Liver (tissue), 9 donors: ENCODE data around the gene TREH. TPM values are rescaled to one million over a fixed set of nuclear protein-coding genes. Genes with fewer than 3 reads are reported as not detected.
A peak's percentile ranks its signal among the peaks of the same experiment; 100 is the strongest.
"Not testable (repeated sequence)": the region's sequence is repeated elsewhere in the genome, so short reads cannot be mapped to it uniquely, and the experiment has no call there.

Experiments used
- DNase-seq: peaks from one replicate; pipeline ENCODE4 v3.0.0-alpha.2; 2017; ENCODE audit warnings: low spot score
- H3K27ac ChIP-seq, 2 donors: one replicate each; pipeline ENCODE4 v1.7.0; 2013; ENCODE audit warnings: inconsistent platforms in 2 of 2, low read length in 2 of 2, control low read depth in 1 of 2, low read depth in 1 of 2, mild to moderate bottlenecking in 1 of 2
- H3K27me3 ChIP-seq, 4 donors: one replicate each; pipeline versions ENCODE4 v1.6.1 to v1.7.0; 2013; ENCODE audit warnings: low read length in 3 of 4, inconsistent platforms in 1 of 4, mild to moderate bottlenecking in 1 of 4, moderate library complexity in 1 of 4; ENCODE audit not compliant: control insufficient read depth in 4 of 4, insufficient read depth in 4 of 4
- H3K36me3 ChIP-seq, 4 donors: one replicate each; pipeline versions ENCODE4 v1.6.1 to v1.7.0; 2013; ENCODE audit warnings: low read length in 3 of 4, mild to moderate bottlenecking in 3 of 4, low read depth in 1 of 4, moderate library complexity in 1 of 4; ENCODE audit not compliant: control insufficient read depth in 4 of 4, insufficient read depth in 3 of 4
- H3K4me1 ChIP-seq, 4 donors: one replicate each; pipeline versions ENCODE4 v1.6.1 to v1.7.0; 2013; ENCODE audit warnings: low read length in 3 of 4, mild to moderate bottlenecking in 3 of 4, moderate library complexity in 1 of 4; ENCODE audit not compliant: control insufficient read depth in 4 of 4, insufficient read depth in 4 of 4
- H3K4me3 ChIP-seq, 3 donors: one replicate each; pipeline versions ENCODE4 v1.6.1 to v1.7.0; 2013; ENCODE audit warnings: low read length in 3 of 3, control low read depth in 1 of 3, low read depth in 1 of 3, mild to moderate bottlenecking in 1 of 3
- H3K9ac ChIP-seq, 2 donors: one replicate each; pipeline ENCODE4 v1.7.0; 2013; ENCODE audit warnings: low read length in 2 of 2, mild to moderate bottlenecking in 2 of 2, moderate library complexity in 2 of 2, control low read depth in 1 of 2, low read depth in 1 of 2
- H3K9me3 ChIP-seq, 4 donors: one replicate each; pipeline versions ENCODE4 v1.6.1 to v1.7.0; 2013; ENCODE audit warnings: low read length in 3 of 4; ENCODE audit not compliant: control insufficient read depth in 4 of 4
- EGR1 ChIP-seq, 2 donors: IDR thresholded peaks; 2 replicates each; pipeline ENCODE4 v1.6.1; 2016 to 2018; ENCODE audit warnings: antibody characterized with exemption in 2 of 2, low read depth in 2 of 2
- FOXA1 ChIP-seq: IDR thresholded peaks from 2 replicates; pipeline ENCODE4 v1.6.1; 2016; ENCODE audit warnings: antibody characterized with exemption
- FOXA2 ChIP-seq: IDR thresholded peaks from 2 replicates; pipeline ENCODE4 v1.6.1; 2016; ENCODE audit warnings: antibody characterized with exemption
- GABPA ChIP-seq, 2 donors: IDR thresholded peaks in 1 of 2; conservative IDR thresholded peaks in 1 of 2; 2 replicates each; pipeline ENCODE4 v1.6.1; 2016; ENCODE audit warnings: antibody characterized with exemption in 2 of 2, mild to moderate bottlenecking in 1 of 2, moderate library complexity in 1 of 2
- HNF4A ChIP-seq, 2 donors: conservative IDR thresholded peaks; 2 replicates each; pipeline ENCODE4 v1.6.1; 2016; ENCODE audit warnings: antibody characterized with exemption in 2 of 2, mild to moderate bottlenecking in 2 of 2
- HNF4G ChIP-seq: IDR thresholded peaks from 2 replicates; pipeline ENCODE4 v1.6.1; 2016; ENCODE audit warnings: antibody characterized with exemption
- MAX ChIP-seq: IDR thresholded peaks from 2 replicates; pipeline ENCODE4 v1.6.1; 2016; ENCODE audit warnings: antibody characterized with exemption
- NR2F2 ChIP-seq: IDR thresholded peaks from 2 replicates; pipeline ENCODE4 v1.6.1; 2016; ENCODE audit warnings: antibody characterized with exemption
- RAD21 ChIP-seq, 2 donors: IDR thresholded peaks; 2 replicates each; pipeline ENCODE4 v1.6.1; 2016; ENCODE audit warnings: antibody characterized with exemption in 2 of 2, mild to moderate bottlenecking in 2 of 2
- RXRA ChIP-seq, 2 donors: IDR thresholded peaks; 2 replicates each; pipeline ENCODE4 v1.6.1; 2017 to 2018; ENCODE audit warnings: antibody characterized with exemption in 2 of 2, mild to moderate bottlenecking in 1 of 2
- SP1 ChIP-seq: IDR thresholded peaks from 2 replicates; pipeline ENCODE4 v1.6.1; 2018; ENCODE audit warnings: antibody characterized with exemption, mild to moderate bottlenecking
- TAF1 ChIP-seq: conservative IDR thresholded peaks from 2 replicates; pipeline ENCODE4 v1.6.1; 2016; ENCODE audit warnings: antibody characterized with exemption, mild to moderate bottlenecking
- YY1 ChIP-seq: IDR thresholded peaks from 2 replicates; pipeline ENCODE4 v1.6.1; 2016; ENCODE audit warnings: antibody characterized with exemption, mild to moderate bottlenecking
- WGBS: extraction: QIAGEN DNeasy Blood & Tissue Kit; methylation state at CpG from one replicate; pipeline ENCODE4 v1.1.7; 2013; 5-methylcytosine and 5-hydroxymethylcytosine counted together
- polyA plus RNA-seq, 2 donors: library from polyadenylated mRNA; stranded (reverse) in 1 of 2; unstranded in 1 of 2; fragments of 200-250 nt in 1 of 2; fragments of >200 nt in 1 of 2; fragmentation: Nextera tagmentation in 1 of 2; extraction: Ambion mirVana in 1 of 2; gene quantifications; one replicate each; pipeline versions ENCODE4 v1.2.1 to v1.2.3, GENCODE V29; 2013 to 2015
- total RNA-seq, 2 donors: library from RNA; depleted of rRNA; stranded (reverse); fragments of >200 nt; gene quantifications; one replicate each; pipeline ENCODE4 v1.2.3, GENCODE V29; 2014
- TF ChIP-seq, protein P1 (sequence below): IDR thresholded peaks from 2 replicates; pipeline ENCODE4 v1.6.1; 2016; ENCODE audit warnings: antibody characterized with exemption
- TF ChIP-seq, protein P2 (sequence below): fragments of 150-350 bp; IDR thresholded peaks from 2 replicates; pipeline ENCODE4 v1.5.1; 2017; ENCODE audit warnings: improper control_type of control experiment, low read depth, low read length; ENCODE audit not compliant: missing input control
- TF ChIP-seq, protein P3 (sequence below): IDR thresholded peaks from 2 replicates; pipeline ENCODE4 v1.6.1; 2016; ENCODE audit warnings: antibody characterized with exemption, mild to moderate bottlenecking
- donor health status: healthy.
- donor health status: healthy.
- donor health status: healthy.
- donor health status: healthy.
- donor health status: healthy.

The TREH gene
- total and polyA plus RNA-seq, 4 donors, result 0.50 to 1.2 (median 0.84) TPM; not detected in 1

DNA sequence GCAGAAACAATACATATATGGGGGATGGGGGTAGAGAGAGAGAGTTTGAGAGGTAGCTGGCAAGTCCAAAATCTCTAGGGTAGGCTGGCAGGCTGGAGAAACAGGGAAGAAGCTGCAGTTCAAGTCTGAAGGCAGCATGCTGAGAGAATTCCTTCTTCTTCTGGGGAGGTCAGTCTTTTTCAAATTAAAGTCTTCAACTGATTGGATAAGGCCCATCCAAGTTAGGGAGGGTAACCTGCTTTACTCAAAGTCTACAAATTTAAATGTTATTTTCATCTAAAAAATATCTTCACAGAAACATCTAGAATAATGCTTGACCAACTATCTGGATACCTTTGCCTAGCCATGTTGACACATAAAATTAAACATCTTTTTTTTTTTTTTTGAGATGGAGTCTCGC, 2.9 kb upstream of the TREH start:
- Histone ChIP-seq H3K4me3 (no peak overlapping the region), H3K27me3 (no peaks in the 10 kb centered on the region), H3K9me3 (no peaks in the 10 kb centered on the region), H3K36me3 (no peaks in the 10 kb centered on the region), H3K4me1 (peaks cover 2 to 13% (median 8%) of the 10 kb centered on the region in 4 donors), H3K27ac (no peak overlapping the region), H3K9ac (no peak overlapping the region)
- TF ChIP-seq RAD21 (IDR thresholded peaks at IDR 0.05) (no peak), HNF4A (conservative IDR thresholded peaks at IDR 0.05) (no peak), FOXA1 (no peak), NR2F2 (no peak), SP1 (no peak), RXRA (IDR thresholded peaks at IDR 0.05) (no peak), GABPA (IDR thresholded peaks at IDR 0.05 in 1 of 2, conservative IDR thresholded peaks at IDR 0.05 in 1 of 2) (no peak), EGR1 (IDR thresholded peaks at IDR 0.05; ENCODE audit: low read depth in 2 of 2) (no peak), MAX (no peak), YY1 (no peak), HNF4G (no peak), TAF1 (no peak), FOXA2 (no peak)
- TF ChIP-seq, protein P1, sequence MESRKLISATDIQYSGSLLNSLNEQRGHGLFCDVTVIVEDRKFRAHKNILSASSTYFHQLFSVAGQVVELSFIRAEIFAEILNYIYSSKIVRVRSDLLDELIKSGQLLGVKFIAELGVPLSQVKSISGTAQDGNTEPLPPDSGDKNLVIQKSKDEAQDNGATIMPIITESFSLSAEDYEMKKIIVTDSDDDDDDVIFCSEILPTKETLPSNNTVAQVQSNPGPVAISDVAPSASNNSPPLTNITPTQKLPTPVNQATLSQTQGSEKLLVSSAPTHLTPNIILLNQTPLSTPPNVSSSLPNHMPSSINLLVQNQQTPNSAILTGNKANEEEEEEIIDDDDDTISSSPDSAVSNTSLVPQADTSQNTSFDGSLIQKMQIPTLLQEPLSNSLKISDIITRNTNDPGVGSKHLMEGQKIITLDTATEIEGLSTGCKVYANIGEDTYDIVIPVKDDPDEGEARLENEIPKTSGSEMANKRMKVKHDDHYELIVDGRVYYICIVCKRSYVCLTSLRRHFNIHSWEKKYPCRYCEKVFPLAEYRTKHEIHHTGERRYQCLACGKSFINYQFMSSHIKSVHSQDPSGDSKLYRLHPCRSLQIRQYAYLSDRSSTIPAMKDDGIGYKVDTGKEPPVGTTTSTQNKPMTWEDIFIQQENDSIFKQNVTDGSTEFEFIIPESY, result no peak
- TF ChIP-seq, protein P2, sequence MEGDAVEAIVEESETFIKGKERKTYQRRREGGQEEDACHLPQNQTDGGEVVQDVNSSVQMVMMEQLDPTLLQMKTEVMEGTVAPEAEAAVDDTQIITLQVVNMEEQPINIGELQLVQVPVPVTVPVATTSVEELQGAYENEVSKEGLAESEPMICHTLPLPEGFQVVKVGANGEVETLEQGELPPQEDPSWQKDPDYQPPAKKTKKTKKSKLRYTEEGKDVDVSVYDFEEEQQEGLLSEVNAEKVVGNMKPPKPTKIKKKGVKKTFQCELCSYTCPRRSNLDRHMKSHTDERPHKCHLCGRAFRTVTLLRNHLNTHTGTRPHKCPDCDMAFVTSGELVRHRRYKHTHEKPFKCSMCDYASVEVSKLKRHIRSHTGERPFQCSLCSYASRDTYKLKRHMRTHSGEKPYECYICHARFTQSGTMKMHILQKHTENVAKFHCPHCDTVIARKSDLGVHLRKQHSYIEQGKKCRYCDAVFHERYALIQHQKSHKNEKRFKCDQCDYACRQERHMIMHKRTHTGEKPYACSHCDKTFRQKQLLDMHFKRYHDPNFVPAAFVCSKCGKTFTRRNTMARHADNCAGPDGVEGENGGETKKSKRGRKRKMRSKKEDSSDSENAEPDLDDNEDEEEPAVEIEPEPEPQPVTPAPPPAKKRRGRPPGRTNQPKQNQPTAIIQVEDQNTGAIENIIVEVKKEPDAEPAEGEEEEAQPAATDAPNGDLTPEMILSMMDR, result no peak
- TF ChIP-seq, protein P3, sequence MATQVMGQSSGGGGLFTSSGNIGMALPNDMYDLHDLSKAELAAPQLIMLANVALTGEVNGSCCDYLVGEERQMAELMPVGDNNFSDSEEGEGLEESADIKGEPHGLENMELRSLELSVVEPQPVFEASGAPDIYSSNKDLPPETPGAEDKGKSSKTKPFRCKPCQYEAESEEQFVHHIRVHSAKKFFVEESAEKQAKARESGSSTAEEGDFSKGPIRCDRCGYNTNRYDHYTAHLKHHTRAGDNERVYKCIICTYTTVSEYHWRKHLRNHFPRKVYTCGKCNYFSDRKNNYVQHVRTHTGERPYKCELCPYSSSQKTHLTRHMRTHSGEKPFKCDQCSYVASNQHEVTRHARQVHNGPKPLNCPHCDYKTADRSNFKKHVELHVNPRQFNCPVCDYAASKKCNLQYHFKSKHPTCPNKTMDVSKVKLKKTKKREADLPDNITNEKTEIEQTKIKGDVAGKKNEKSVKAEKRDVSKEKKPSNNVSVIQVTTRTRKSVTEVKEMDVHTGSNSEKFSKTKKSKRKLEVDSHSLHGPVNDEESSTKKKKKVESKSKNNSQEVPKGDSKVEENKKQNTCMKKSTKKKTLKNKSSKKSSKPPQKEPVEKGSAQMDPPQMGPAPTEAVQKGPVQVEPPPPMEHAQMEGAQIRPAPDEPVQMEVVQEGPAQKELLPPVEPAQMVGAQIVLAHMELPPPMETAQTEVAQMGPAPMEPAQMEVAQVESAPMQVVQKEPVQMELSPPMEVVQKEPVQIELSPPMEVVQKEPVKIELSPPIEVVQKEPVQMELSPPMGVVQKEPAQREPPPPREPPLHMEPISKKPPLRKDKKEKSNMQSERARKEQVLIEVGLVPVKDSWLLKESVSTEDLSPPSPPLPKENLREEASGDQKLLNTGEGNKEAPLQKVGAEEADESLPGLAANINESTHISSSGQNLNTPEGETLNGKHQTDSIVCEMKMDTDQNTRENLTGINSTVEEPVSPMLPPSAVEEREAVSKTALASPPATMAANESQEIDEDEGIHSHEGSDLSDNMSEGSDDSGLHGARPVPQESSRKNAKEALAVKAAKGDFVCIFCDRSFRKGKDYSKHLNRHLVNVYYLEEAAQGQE, result no peak
- DNase-seq, result no peak
- WGBS, result 95% methylated on average over 1 of the region's 1 CpG

DNA sequence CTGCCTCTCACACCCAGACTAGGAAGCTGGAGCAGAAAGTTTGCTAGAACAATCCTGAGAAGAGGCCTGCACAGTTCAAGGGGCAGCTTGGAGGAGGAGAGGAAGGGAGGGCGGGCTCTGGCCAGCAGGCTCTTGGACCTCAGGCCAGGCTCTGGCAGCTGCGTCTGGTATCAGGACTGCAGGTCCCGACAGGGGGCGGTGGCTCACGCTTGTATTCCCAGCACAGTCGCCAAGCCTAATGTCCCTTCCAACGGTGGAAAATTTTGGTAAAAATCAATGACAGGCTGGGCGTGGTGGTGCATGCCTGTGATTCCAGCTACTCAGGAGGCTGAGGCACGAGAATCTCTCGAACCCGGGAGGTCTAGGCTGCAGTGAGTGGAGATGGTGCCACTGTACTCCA, 542 bp downstream of the TREH start:
- not testable (repeated sequence) for H3K4me3 ChIP-seq, H3K9me3 ChIP-seq, H3K9ac ChIP-seq, DNase-seq, H3K27ac ChIP-seq, H3K36me3 ChIP-seq, H3K27me3 ChIP-seq
- WGBS, result 27% methylated on average over 11 of the region's 11 CpGs
- H3K4me1 ChIP-seq, result peaks cover 2 to 18% (median 11%) of the 10 kb centered on the region in 4 donors
- peak in 1 of 2 donors; percentile 39 for TF ChIP-seq RAD21 (IDR thresholded peaks at IDR 0.05)
